Upper lobe of left lung (tissue), 6 donors: ENCODE data around the gene RGMB. TPM values are rescaled to one million over a fixed set of nuclear protein-coding genes. Genes with fewer than 3 reads are reported as not detected.
A peak's percentile ranks its signal among the peaks of the same experiment; 100 is the strongest.

Experiments used
- ATAC-seq, 2 donors: fragments of 200-7000 bp; cut with Tn5 transposase; one replicate each; pipeline ENCODE4 v1.9.1; 2022; ENCODE audit warnings: mild to moderate bottlenecking in 2 of 2, moderate library complexity in 2 of 2; ENCODE audit not compliant: low FRiP score in 2 of 2
- DNase-seq, 2 donors: peaks; one replicate each; pipeline ENCODE4 v3.0.0-alpha.2; 2019 to 2020
- H3K27ac ChIP-seq, 4 donors: fragments of 200-600 bp; sonication (generic); one replicate each; pipeline ENCODE4 v1.5.1; 2016 to 2019
- H3K27me3 ChIP-seq, 4 donors: fragments of 200-600 bp; sonication (generic); one replicate each; pipeline ENCODE4 v1.5.1; 2017 to 2019
- H3K36me3 ChIP-seq, 4 donors: fragments of 200-600 bp; sonication (generic); one replicate each; pipeline ENCODE4 v1.5.1; 2016 to 2019
- H3K4me1 ChIP-seq, 4 donors: fragments of 200-600 bp; sonication (generic); one replicate each; pipeline ENCODE4 v1.5.1; 2018 to 2019
- H3K4me3 ChIP-seq, 4 donors: fragments of 200-600 bp; sonication (generic); one replicate each; pipeline ENCODE4 v1.5.1; 2017 to 2019; ENCODE audit warnings: mild to moderate bottlenecking in 2 of 4, moderate library complexity in 1 of 4
- H3K9me3 ChIP-seq, 4 donors: fragments of 200-600 bp; sonication (generic); one replicate each; pipeline ENCODE4 v1.5.1; 2018 to 2019
- CTCF ChIP-seq, 6 experiments: fragments of 450-650 bp in 4 of 6; fragments of 200-600 bp in 2 of 6; sonication (generic) in 2 of 6; IDR thresholded peaks; one replicate each; pipeline ENCODE4 v1.5.1; 2016 to 2019; ENCODE audit warnings: antibody characterized with exemption in 6 of 6
- EP300 ChIP-seq, 4 donors: sonication (generic); formaldehyde crosslinking; IDR thresholded peaks; one replicate each; pipeline ENCODE4 v1.5.1; 2017; ENCODE audit warnings: antibody characterized with exemption in 4 of 4, control low read depth in 2 of 4
- POLR2A ChIP-seq, 4 donors: fragments of 450-650 bp; IDR thresholded peaks; one replicate each; pipeline ENCODE4 v1.5.1; 2016 to 2017; ENCODE audit warnings: antibody characterized with exemption in 4 of 4, mild to moderate bottlenecking in 2 of 4
- POLR2AphosphoS5 ChIP-seq, 2 donors: sonication (generic); formaldehyde crosslinking; IDR thresholded peaks; one replicate each; pipeline ENCODE4 v1.5.1; 2017; ENCODE audit warnings: antibody characterized with exemption in 2 of 2
- WGBS, 2 donors: methylation state at CpG; one replicate each; pipeline ENCODE4 v1.1.5; 2017 to 2018; 5-methylcytosine and 5-hydroxymethylcytosine counted together
- total RNA-seq, 6 donors: library from RNA; depleted of rRNA in 4 of 6; stranded (reverse); fragments of >200 nt in 4 of 6; gene quantifications; one replicate each; pipeline versions ENCODE4 v1.1.0 to v1.2.1, GENCODE V29; 2016 to 2021
- donor health status: DM: no; HTN: no; CAD: no; lungs with moderate emphysema.
- donor health status: DM: no; HTN: yes; CAD: no; lungs with severe emphysema.

RGMB gene
- total RNA-seq, 6 donors from 2014 or later = 19.0 to 52.2 (median 33.1) TPM

GRCh38 chr5:98767581-98767980 is 5.9 kb upstream of the RGMB start:
- TF ChIP-seq POLR2AphosphoS5 (IDR thresholded peaks at IDR 0.05) (no peak), EP300 (IDR thresholded peaks at IDR 0.05) (no peak), POLR2A (IDR thresholded peaks at IDR 0.05) (no peak), CTCF (IDR thresholded peaks at IDR 0.05) (no peak)
- Histone ChIP-seq H3K27ac (no peak overlapping the region), H3K4me1 (peaks cover 11 to 40% (median 27%) of the 10 kb centered on the region in 4 donors), H3K9me3 (no peaks in the 10 kb centered on the region), H3K27me3 (peaks cover 0 to 11% (median 3%) of the 10 kb centered on the region in 4 donors), H3K36me3 (no peaks in the 10 kb centered on the region), H3K4me3 (no peak overlapping the region)
- WGBS, 2 donors = 65 to 71% methylated on average over 2 of the region's 2 CpGs
- ATAC-seq (no peak), DNase-seq (no peak)

GRCh38 chr5:98768160-98768959 is 5.1 kb upstream of the RGMB start:
- H3K9me3 ChIP-seq = no peaks in the 10 kb centered on the region
- TF ChIP-seq CTCF (IDR thresholded peaks at IDR 0.05) (peak; percentile 57 to 84 (median 65)), EP300 (IDR thresholded peaks at IDR 0.05) (no peak)
- peak overlapping the region in 1 of 4 donors; percentile 77 for H3K27ac ChIP-seq
- H3K4me1 ChIP-seq = peaks cover 11 to 47% (median 31%) of the 10 kb centered on the region in 4 donors
- ATAC-seq (peak in 1 of 2 donors; percentile 65), DNase-seq (peak in 1 of 2 donors; percentile 33)
- H3K36me3 ChIP-seq = no peaks in the 10 kb centered on the region
- WGBS, 2 donors = 1 to 2% methylated on average over 27 to 32 of the region's 34 CpGs
- H3K4me3 ChIP-seq = peak overlapping the region; percentile 54 to 72 (median 64)
- H3K27me3 ChIP-seq = peaks cover 0 to 11% (median 3%) of the 10 kb centered on the region in 4 donors

- no peak for TF ChIP-seq EP300 (IDR thresholded peaks at IDR 0.05)
- no peak for TF ChIP-seq POLR2AphosphoS5 (IDR thresholded peaks at IDR 0.05)
- TF ChIP-seq POLR2A (IDR thresholded peaks at IDR 0.05) = no peak
- peak in 2 of 6 experiments; percentile 59 to 77 for TF ChIP-seq CTCF (IDR thresholded peaks at IDR 0.05)
- ATAC-seq (no peak), DNase-seq (peak in 1 of 2 donors; percentile 85)
- Histone ChIP-seq H3K9me3 (no peaks in the 10 kb centered on the region), H3K36me3 (no peaks in the 10 kb centered on the region), H3K27me3 (peaks cover 0 to 11% (median 3%) of the 10 kb centered on the region in 4 donors), H3K4me3 (peak overlapping the region; percentile 54 to 72 (median 64)), H3K4me1 (peaks cover 11 to 50% (median 31%) of the 10 kb centered on the region in 4 donors), H3K27ac (peak overlapping the region in 2 of 4 donors; percentile 21 to 77)
- WGBS, 2 donors = 0 to 1% methylated on average over 8 to 31 of the region's 31 CpGs
Measured at GRCh38 chr5:98768960-98769209, 4.6 kb upstream of the RGMB start.

- DNase-seq (peak; percentile 35 to 86), ATAC-seq (peak in 1 of 2 donors; percentile 25)
- 0 to 1% methylated on average over 3 to 45 of the region's 55 CpGs for WGBS, 2 donors
- Histone ChIP-seq H3K27ac (peak overlapping the region; percentile 21 to 77 (median 39)), H3K27me3 (peaks cover 0 to 11% (median 3%) of the 10 kb centered on the region in 4 donors), H3K4me3 (peak overlapping the region; percentile 54 to 72 (median 64)), H3K4me1 (peaks cover 11 to 53% (median 31%) of the 10 kb centered on the region in 4 donors), H3K36me3 (no peaks in the 10 kb centered on the region), H3K9me3 (no peaks in the 10 kb centered on the region)
- TF ChIP-seq POLR2AphosphoS5 (IDR thresholded peaks at IDR 0.05) (no peak), CTCF (IDR thresholded peaks at IDR 0.05) (peak in 5 of 6 experiments; percentile 5 to 72 (median 62))
Measured at GRCh38 chr5:98769210-98769958, 4.1 kb upstream of the RGMB start.
